HepG2 (cell line): ENCODE data around the gene DNMT3A. TPM values are rescaled to one million over a fixed set of nuclear protein-coding genes. Genes with fewer than 3 reads are reported as not detected.
A peak's percentile ranks its signal among the peaks of the same experiment; 100 is the strongest.

Source experiments
- AHR ChIP-seq: IDR thresholded peaks from 2 replicates; pipeline ENCODE4 v1.6.1; 2018; ENCODE audit warnings: missing genetic modification reagents, missing compliant biosample characterization
- CC2D1A ChIP-seq: sonication (generic); formaldehyde crosslinking; IDR thresholded peaks from 2 replicates; pipeline ENCODE4 v1.8.1; 2023; ENCODE audit warnings: mild to moderate bottlenecking, missing genetic modification reagents
- FOXO1 ChIP-seq: sonication (generic); formaldehyde crosslinking; IDR thresholded peaks from 2 replicates; pipeline ENCODE4 v1.4.0; 2020; ENCODE audit warnings: missing genetic modification reagents
- KDM6A ChIP-seq: IDR thresholded peaks from 2 replicates; pipeline ENCODE4 v1.6.1; 2016; ENCODE audit warnings: low read depth
- MIER2 ChIP-seq: IDR thresholded peaks from 2 replicates; pipeline ENCODE4 v1.6.1; 2016; ENCODE audit warnings: missing biosample characterization, missing genetic modification reagents
- RFXAP ChIP-seq: sonication (generic); formaldehyde crosslinking; IDR thresholded peaks from 2 replicates; pipeline ENCODE4 v1.4.0; 2020; ENCODE audit warnings: missing genetic modification reagents, borderline replicate concordance
- ZNF143 ChIP-seq: sonication (generic); formaldehyde crosslinking; IDR thresholded peaks from 2 replicates; pipeline ENCODE4 v1.4.0; 2020; ENCODE audit warnings: missing genetic modification reagents
- ZNF235 ChIP-seq: sonication (generic); formaldehyde crosslinking; IDR thresholded peaks from 2 replicates; pipeline ENCODE4 v1.8.1; 2023; ENCODE audit warnings: mild to moderate bottlenecking, missing genetic modification reagents, borderline replicate concordance
- ZNF326 ChIP-seq: sonication (generic); formaldehyde crosslinking; IDR thresholded peaks from 2 replicates; pipeline ENCODE4 v1.4.0; 2020; ENCODE audit warnings: missing genetic modification reagents, borderline replicate concordance
- ZNF329 ChIP-seq: sonication (generic); formaldehyde crosslinking; IDR thresholded peaks from 2 replicates; pipeline ENCODE4 v1.9.0; 2021; ENCODE audit warnings: low read depth, mild to moderate bottlenecking, missing genetic modification reagents
- ZNF335 ChIP-seq: sonication (generic); formaldehyde crosslinking; IDR thresholded peaks from 2 replicates; pipeline ENCODE4 v1.4.0; 2020; ENCODE audit warnings: missing genetic modification reagents
- ZNF460 ChIP-seq: sonication (generic); formaldehyde crosslinking; IDR thresholded peaks from 2 replicates; pipeline ENCODE4 v1.5.1; 2020; ENCODE audit warnings: missing genetic modification reagents, mild to moderate bottlenecking, borderline replicate concordance
- ZNF512 ChIP-seq: sonication (generic); formaldehyde crosslinking; IDR thresholded peaks from 2 replicates; pipeline ENCODE4 v1.4.0; 2020; ENCODE audit warnings: mild to moderate bottlenecking, missing genetic modification reagents
- ZNF557 ChIP-seq: sonication (generic); formaldehyde crosslinking; IDR thresholded peaks from 2 replicates; pipeline ENCODE4 v1.4.0; 2020; ENCODE audit warnings: missing genetic modification reagents
- ZNF563 ChIP-seq: sonication (generic); formaldehyde crosslinking; IDR thresholded peaks from 2 replicates; pipeline ENCODE4 v1.8.0; 2022; ENCODE audit warnings: mild to moderate bottlenecking, moderate library complexity, missing genetic modification reagents
- ZNF749 ChIP-seq: sonication (generic); formaldehyde crosslinking; IDR thresholded peaks from 2 replicates; pipeline ENCODE4 v1.8.0; 2022; ENCODE audit warnings: mild to moderate bottlenecking, missing genetic modification reagents, moderate library complexity, borderline replicate concordance
- ZNF761 ChIP-seq: sonication (generic); formaldehyde crosslinking; conservative IDR thresholded peaks from 2 replicates; pipeline ENCODE4 v1.4.0; 2020; ENCODE audit warnings: mild to moderate bottlenecking, missing genetic modification reagents
- ZNF766 ChIP-seq: sonication (generic); formaldehyde crosslinking; IDR thresholded peaks from 2 replicates; pipeline ENCODE4 v1.5.0; 2020; ENCODE audit warnings: missing genetic modification reagents, borderline replicate concordance
- ZNF770 ChIP-seq: sonication (generic); formaldehyde crosslinking; IDR thresholded peaks from 2 replicates; pipeline ENCODE4 v1.5.0; 2020; ENCODE audit warnings: mild to moderate bottlenecking, missing genetic modification reagents
- ZNF878 ChIP-seq: sonication (generic); formaldehyde crosslinking; IDR thresholded peaks from 2 replicates; pipeline ENCODE4 v1.8.1; 2023; ENCODE audit warnings: mild to moderate bottlenecking, missing genetic modification reagents, moderate library complexity
- ZSCAN20 ChIP-seq: sonication (generic); formaldehyde crosslinking; IDR thresholded peaks from 2 replicates; pipeline ENCODE4 v1.4.0; 2020; ENCODE audit warnings: missing genetic modification reagents, mild to moderate bottlenecking, borderline replicate concordance
- polyA plus RNA-seq, 8 experiments: library from polyadenylated mRNA; depleted of rRNA in 3 of 8; stranded (reverse) in 7 of 8; unstranded in 1 of 8; fragments of >200 nt; fragmentation: Illumina TruSeq in 4 of 8; extraction: Trizol in 4 of 8; gene quantifications; 2 replicates each; pipeline versions ENCODE4 v1.2.1 to v1.2.3, GENCODE V29; 2011 to 2016; ENCODE audit warnings: low read depth in 4 of 8, missing spikeins in 1 of 8, mixed read lengths in 1 of 8; ENCODE audit not compliant: insufficient read depth in 1 of 8
- total RNA-seq, 5 experiments: library from RNA; depleted of rRNA; stranded (reverse); fragments of >200 nt; fragmentation: Illumina TruSeq; extraction: Trizol; gene quantifications; 2 replicates each; pipeline ENCODE4 v1.2.3, GENCODE V29; 2016; ENCODE audit warnings: low read depth in 1 of 5
- TF ChIP-seq, protein P1 (sequence below): sonication (generic); formaldehyde crosslinking; conservative IDR thresholded peaks from 2 replicates; pipeline ENCODE4 v1.4.0; 2020; ENCODE audit warnings: missing genetic modification reagents
- TF ChIP-seq, protein P2 (sequence below): sonication (generic); formaldehyde crosslinking; IDR thresholded peaks from 2 replicates; pipeline ENCODE4 v1.4.0; 2020; ENCODE audit warnings: missing genetic modification reagents
- TF ChIP-seq, protein P3 (sequence below): IDR thresholded peaks from 2 replicates; pipeline ENCODE4 v1.6.1; 2016; ENCODE audit warnings: mild to moderate bottlenecking

Gene DNMT3A
- total and polyA plus RNA-seq, 2 of the 13 experiments (the other 11 are each of a cell fraction or from before 2014, with no cell fraction given), result 14.7 to 29.1 TPM

GRCh38 chr2:25252291-25253152 lies 89.2 kb downstream of the DNMT3A start (continued):
- TF ChIP-seq ZNF563 (CRISPR knock-in tag) (no peak), ZNF460 (CRISPR knock-in tag) (no peak), ZNF878 (no peak), ZNF326 (CRISPR knock-in tag) (no peak), AHR (no peak), ZNF235 (CRISPR knock-in tag) (no peak), ZNF143 (no peak), ZNF512 (CRISPR knock-in tag) (no peak), ZNF335 (CRISPR knock-in tag) (no peak), ZNF749 (CRISPR knock-in tag) (no peak), RFXAP (no peak), ZNF766 (CRISPR knock-in tag) (no peak), ZNF557 (CRISPR knock-in tag) (no peak), ZSCAN20 (peak; percentile 88; the same call in 1 of the 2 replicates), KDM6A (CRISPR knock-in tag) (0 out of 2 replicates have a peak, but pooled peaks have one; percentile 45), FOXO1 (no peak), MIER2 (no peak), CC2D1A (no peak), ZNF770 (peak; percentile 91), ZNF761 (CRISPR knock-in tag) (no peak), ZNF329 (CRISPR knock-in tag) (no peak)
- TF ChIP-seq, protein P1, sequence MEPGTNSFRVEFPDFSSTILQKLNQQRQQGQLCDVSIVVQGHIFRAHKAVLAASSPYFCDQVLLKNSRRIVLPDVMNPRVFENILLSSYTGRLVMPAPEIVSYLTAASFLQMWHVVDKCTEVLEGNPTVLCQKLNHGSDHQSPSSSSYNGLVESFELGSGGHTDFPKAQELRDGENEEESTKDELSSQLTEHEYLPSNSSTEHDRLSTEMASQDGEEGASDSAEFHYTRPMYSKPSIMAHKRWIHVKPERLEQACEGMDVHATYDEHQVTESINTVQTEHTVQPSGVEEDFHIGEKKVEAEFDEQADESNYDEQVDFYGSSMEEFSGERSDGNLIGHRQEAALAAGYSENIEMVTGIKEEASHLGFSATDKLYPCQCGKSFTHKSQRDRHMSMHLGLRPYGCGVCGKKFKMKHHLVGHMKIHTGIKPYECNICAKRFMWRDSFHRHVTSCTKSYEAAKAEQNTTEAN (CRISPR knock-in tag), result peak; percentile 61; the same call in 1 of the 2 replicates
- TF ChIP-seq, protein P2, sequence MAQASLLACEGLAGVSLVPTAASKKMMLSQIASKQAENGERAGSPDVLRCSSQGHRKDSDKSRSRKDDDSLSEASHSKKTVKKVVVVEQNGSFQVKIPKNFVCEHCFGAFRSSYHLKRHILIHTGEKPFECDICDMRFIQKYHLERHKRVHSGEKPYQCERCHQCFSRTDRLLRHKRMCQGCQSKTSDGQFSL (CRISPR knock-in tag), result 0 out of 2 replicates have a peak, but pooled peaks have one; percentile 48
- TF ChIP-seq, protein P3, sequence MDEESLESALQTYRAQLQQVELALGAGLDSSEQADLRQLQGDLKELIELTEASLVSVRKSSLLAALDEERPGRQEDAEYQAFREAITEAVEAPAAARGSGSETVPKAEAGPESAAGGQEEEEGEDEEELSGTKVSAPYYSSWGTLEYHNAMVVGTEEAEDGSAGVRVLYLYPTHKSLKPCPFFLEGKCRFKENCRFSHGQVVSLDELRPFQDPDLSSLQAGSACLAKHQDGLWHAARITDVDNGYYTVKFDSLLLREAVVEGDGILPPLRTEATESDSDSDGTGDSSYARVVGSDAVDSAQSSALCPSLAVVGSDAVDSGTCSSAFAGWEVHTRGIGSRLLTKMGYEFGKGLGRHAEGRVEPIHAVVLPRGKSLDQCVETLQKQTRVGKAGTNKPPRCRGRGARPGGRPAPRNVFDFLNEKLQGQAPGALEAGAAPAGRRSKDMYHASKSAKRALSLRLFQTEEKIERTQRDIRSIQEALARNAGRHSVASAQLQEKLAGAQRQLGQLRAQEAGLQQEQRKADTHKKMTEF (CRISPR knock-in tag), result no peak; the same call in 1 of the 2 replicates
